GM12878 (cell line): Measurements from ENCODE around the gene MLN. TPM values are rescaled to one million over a fixed set of nuclear protein-coding genes. Genes with fewer than 3 reads are reported as not detected.

Source experiments
- ATAC-seq: fragments of 200-7000 bp; cut with Tn5 transposase; 3 replicates; pipeline ENCODE4 v1.9.1; 2020; ENCODE audit warnings: mild to moderate bottlenecking, moderate library complexity
- BruUV-seq: library from RNA; stranded (reverse); fragments of 400-500 nt; replicated peaks from 2 replicates; lab custom pipeline; 2021; lab: Mats Ljungman, UMichigan
- CTCF ChIA-PET: fragments of 300-600 bp; sonication (Branson Sonifier 250); formaldehyde crosslinking; extraction: SDS; loops from one replicate; lab custom pipeline; 2021; ENCODE audit warnings: inconsistent platforms; lab: Yijun Ruan, JAX
- POLR2A ChIA-PET: fragments of 350-600 bp; formaldehyde crosslinking; extraction: SDS; loops from one replicate; lab custom pipeline; 2021; ENCODE audit warnings: inconsistent platforms; lab: Charles Lee
- RAD21 ChIA-PET: fragments of 300-600 bp; sonication (Branson Sonifier 250); formaldehyde crosslinking; loops from one replicate; lab custom pipeline; 2023; ENCODE audit warnings: antibody characterized with exemption; ENCODE audit not compliant: unreplicated experiment; lab: Charles Lee
- SMC1A ChIA-PET: fragments of 300-600 bp; sonication (Branson Sonifier 250); formaldehyde crosslinking; loops from one replicate; lab custom pipeline; 2023; ENCODE audit not compliant: unreplicated experiment, uncharacterized antibody; lab: Charles Lee
- DNase-seq: peaks from one replicate; pipeline ENCODE4 v3.0.0-alpha.2; 2011; ENCODE audit warnings: low read depth, low spot score
- FAIRE-seq: peaks from 3 replicates; lab custom pipeline; 2011; peaks lifted over from hg19 to GRCh38; lab: Jason Lieb, UNC
- H2AFZ ChIP-seq: 2 replicates; pipeline ENCODE4 v1.6.0; 2011; ENCODE audit warnings: low read depth, low read length, control low read depth; ENCODE audit not compliant: control insufficient read depth
- H3K27ac ChIP-seq: 2 replicates; pipeline ENCODE4 v1.5.1; 2011; ENCODE audit warnings: control low read depth; ENCODE audit not compliant: control insufficient read depth, insufficient read depth
- H3K27me3 ChIP-seq, 2 experiments: replicated peaks in 1 of 2; 2 replicates each; pipeline versions ENCODE4 v1.6.0 to v1.6.1; 2011; ENCODE audit warnings: low read length in 1 of 2; ENCODE audit not compliant: control insufficient read depth in 2 of 2, insufficient read depth in 2 of 2
- H3K36me3 ChIP-seq, 2 experiments: 2 replicates each; pipeline ENCODE4 v1.5.1; 2011; ENCODE audit warnings: low read length in 1 of 2; ENCODE audit not compliant: control insufficient read depth in 2 of 2, insufficient read depth in 2 of 2
- H3K4me1 ChIP-seq: 2 replicates; pipeline ENCODE4 v1.6.1; 2011; ENCODE audit warnings: mild to moderate bottlenecking, low read length, moderate library complexity, mixed read lengths; ENCODE audit not compliant: control insufficient read depth, insufficient read depth
- H3K4me2 ChIP-seq: 2 replicates; pipeline ENCODE4 v1.6.0; 2011; ENCODE audit warnings: control low read depth; ENCODE audit not compliant: control insufficient read depth, insufficient read depth
- H3K4me3 ChIP-seq: fragments of 200-600 bp; sonication (generic); 2 replicates; pipeline ENCODE4 v1.5.1; 2016
- H3K79me2 ChIP-seq: 2 replicates; pipeline ENCODE4 v1.6.0; 2011; ENCODE audit warnings: low read length; ENCODE audit not compliant: control insufficient read depth, insufficient read depth
- H3K9ac ChIP-seq: 2 replicates; pipeline ENCODE4 v1.8.0; 2011; ENCODE audit warnings: low read length, control low read depth, mixed read lengths; ENCODE audit not compliant: control insufficient read depth, insufficient read depth
- H3K9me3 ChIP-seq: replicated peaks from 3 replicates; pipeline ENCODE4 v1.5.1; 2011; ENCODE audit warnings: mild to moderate bottlenecking, low read length; ENCODE audit not compliant: control insufficient read depth, insufficient read depth
- H4K20me1 ChIP-seq: 2 replicates; pipeline ENCODE4 v1.6.0; 2011; ENCODE audit not compliant: control insufficient read depth, insufficient read depth
- ATF3 ChIP-seq: IDR thresholded peaks from 2 replicates; pipeline ENCODE4 v1.6.1; 2011; ENCODE audit warnings: low read depth, mild to moderate bottlenecking, low read length, moderate library complexity, borderline replicate concordance; ENCODE audit errors: extremely low read depth
- CTCF ChIP-seq, 3 experiments: IDR thresholded peaks in 2 of 3; conservative IDR thresholded peaks in 1 of 3; 2 replicates each; pipeline ENCODE4 v1.5.1; 2011; ENCODE audit warnings: low read depth in 3 of 3, low read length in 3 of 3, mild to moderate bottlenecking in 3 of 3, control low read depth in 2 of 3, moderate library complexity in 2 of 3, inconsistent platforms in 1 of 3, mixed read lengths in 1 of 3; ENCODE audit not compliant: control insufficient read depth in 2 of 3, insufficient read depth in 1 of 3; ENCODE audit errors: extremely low read depth in 1 of 3
- EP300 ChIP-seq, 2 experiments: fragments of 150-350 bp in 1 of 2; IDR thresholded peaks; 2 replicates each; pipeline ENCODE4 v1.6.1; 2011 to 2012; ENCODE audit warnings: low read depth in 2 of 2, low read length in 2 of 2, borderline replicate concordance in 1 of 2, improper control_type of control experiment in 1 of 2, inconsistent platforms in 1 of 2; ENCODE audit not compliant: control insufficient read depth in 1 of 2
- KLF5 ChIP-seq: fragments of 450-650 bp; IDR thresholded peaks from 2 replicates; pipeline ENCODE4 v1.6.1; 2014; ENCODE audit warnings: mild to moderate bottlenecking; ENCODE audit not compliant: partially characterized antibody
- MAX ChIP-seq: IDR thresholded peaks from 2 replicates; pipeline ENCODE4 v1.6.1; 2012; ENCODE audit warnings: low read depth, low read length, improper control_type of control experiment
- PAX5 ChIP-seq: IDR thresholded peaks from 2 replicates; pipeline ENCODE4 v1.6.1; 2011; ENCODE audit warnings: low read depth, low read length, borderline replicate concordance
- PRDM15 ChIP-seq: fragments of 450-650 bp; formaldehyde crosslinking; IDR thresholded peaks from 2 replicates; pipeline ENCODE4 v1.4.0; 2020; ENCODE audit warnings: mild to moderate bottlenecking, moderate library complexity
- SREBF1 ChIP-seq: IDR thresholded peaks from 2 replicates; pipeline ENCODE4 v1.6.1; 2012; ENCODE audit warnings: mild to moderate bottlenecking, low read length
- TARDBP ChIP-seq: IDR thresholded peaks from 2 replicates; pipeline ENCODE4 v1.6.1; 2016; ENCODE audit warnings: borderline replicate concordance
- ZZZ3 ChIP-seq: IDR thresholded peaks from 2 replicates; pipeline ENCODE4 v1.6.1; 2011; ENCODE audit warnings: low read depth; ENCODE audit not compliant: control insufficient read depth, insufficient read length
- WGBS: methylation state at CpG from one replicate; pipeline ENCODE4 v1.1.6; 2016; ENCODE audit warnings: low lambda C conversion rate; ENCODE audit not compliant: insufficient replicate concordance, insufficient coverage; ENCODE audit errors: missing lambda C conversion rate; 5-methylcytosine and 5-hydroxymethylcytosine counted together
- in situ Hi-C: fragments of 300-500 bp; cut with MboI; formaldehyde crosslinking; loops from 9 replicates; pipeline ENCODE4 v1.14.3; 2018; ENCODE audit warnings: mixed read lengths
- intact Hi-C: fragments of 100-400 bp; cut with micrococcal nuclease; formaldehyde crosslinking; loops from one replicate; pipeline ENCODE4 v1.14.2; 2022; ENCODE audit not compliant: unreplicated experiment
- polyA plus RNA-seq, 11 experiments: library from polyadenylated mRNA; depleted of rRNA in 4 of 11; unstranded in 6 of 11; stranded (reverse) in 5 of 11; fragments of >200 nt; fragmentation: Nextera tagmentation in 4 of 11; fragmentation: Illumina TruSeq in 1 of 11; extraction: Ambion mirVana in 4 of 11; extraction: Trizol in 1 of 11; gene quantifications; 1 replicate in 1 of 11; 2 replicates in 10 of 11; pipeline versions ENCODE4 v1.2.1 to v1.2.3, GENCODE V29; 2011 to 2016; ENCODE audit warnings: inconsistent platforms in 2 of 11, missing spikeins in 2 of 11, low read depth in 1 of 11
- total RNA-seq, 4 experiments: library from RNA; depleted of rRNA in 3 of 4; stranded (reverse); fragments of >200 nt in 3 of 4; fragmentation: Illumina TruSeq in 1 of 4; extraction: Trizol in 1 of 4; gene quantifications; 2 replicates each; pipeline versions ENCODE4 v1.2.1 to v1.2.3, GENCODE V29; 2013 to 2021

The MLN gene
- total and polyA plus RNA-seq, 10 of the 15 experiments (the other 5 are each of a cell fraction or from before 2014, with no cell fraction given), result not detected

GRCh38 chr6:33841868-33842267 is 38.1 kb upstream of the MLN start:
- H3K27me3 ChIP-seq, result no peaks in the 10 kb centered on the region; a peak in 1 of 4 replicates
- H3K36me3 ChIP-seq, result no peaks in the 10 kb centered on the region
- no TSS peak for BruUV-seq
- FAIRE-seq (no peak), ATAC-seq (no peak), DNase-seq (no peak)
- in situ Hi-C loops (no loop called here), intact Hi-C loops (no loop called here)
- no peaks in the 10 kb centered on the region for H3K79me2 ChIP-seq
- ChIA-PET RAD21 (no interaction called here), POLR2A (no interaction called here), SMC1A (no interaction called here), CTCF (no interaction called here)
- no peak overlapping the region for H3K4me2 ChIP-seq
- H3K4me1 ChIP-seq, result peaks cover 14% of the 10 kb centered on the region
- no peak overlapping the region for H3K27ac ChIP-seq
- no peak overlapping the region for H3K9ac ChIP-seq
- H2AFZ ChIP-seq, result no peak overlapping the region
- no peaks in the 10 kb centered on the region; the same call in 2 of the 3 replicates for H3K9me3 ChIP-seq
- WGBS, result 46% methylated on average over 4 of the region's 4 CpGs
- no peak overlapping the region for H3K4me3 ChIP-seq
- no peak for TF ChIP-seq MAX
- no peak for TF ChIP-seq ATF3
- no peaks in the 10 kb centered on the region for H4K20me1 ChIP-seq

- ChIA-PET RAD21 (interaction anchor here (2.2 kb wide), 1 partner anchor 70 kb away, joined by 7 read pairs; no protein-coding TSS in a partner anchor), CTCF (interaction anchor here (0.6 kb wide), 1 partner anchor 39 kb away, joined by 3 read pairs; no protein-coding TSS in a partner anchor), SMC1A (interaction anchor here (0.8 kb wide), 1 partner anchor 73 kb away, joined by 3 read pairs; no protein-coding TSS in a partner anchor), POLR2A (no interaction called here)
- FAIRE-seq (no peak), ATAC-seq (no peak), DNase-seq (no peak)
- no peak overlapping the region for H3K27ac ChIP-seq
- 74% methylated on average over 3 of the region's 3 CpGs for WGBS
- no TSS peak for BruUV-seq
- H3K36me3 ChIP-seq, result no peaks in the 10 kb centered on the region
- H3K4me2 ChIP-seq, result no peak overlapping the region
- in situ Hi-C loops, result no loop called here
- H3K79me2 ChIP-seq, result no peaks in the 10 kb centered on the region
- H3K9me3 ChIP-seq, result no peaks in the 10 kb centered on the region; the same call in 2 of the 3 replicates
- no peak overlapping the region for H2AFZ ChIP-seq
- intact Hi-C loops, result no loop called here
- H4K20me1 ChIP-seq, result no peaks in the 10 kb centered on the region
- H3K4me1 ChIP-seq, result peaks cover 14% of the 10 kb centered on the region
- H3K4me3 ChIP-seq, result no peak overlapping the region
- no peak overlapping the region for H3K9ac ChIP-seq
- no peaks in the 10 kb centered on the region; a peak in 1 of 4 replicates for H3K27me3 ChIP-seq
- TF ChIP-seq SREBF1 (no peak), KLF5 (no peak), ZZZ3 (no peak), CTCF (IDR thresholded peaks at IDR 0.05 in 2 of 3, conservative IDR thresholded peaks at IDR 0.05 in 1 of 3; ENCODE audit: control insufficient read depth in 2 of 3, extremely low read depth in 1 of 3, insufficient read depth in 1 of 3, low read depth in 3 of 3, low read length in 3 of 3) (no peak), EP300 (IDR thresholded peaks at IDR 0.05; ENCODE audit: borderline replicate concordance in 1 of 2, control insufficient read depth in 1 of 2, low read depth in 2 of 2, low read length in 2 of 2) (no peak), PAX5 (no peak), PRDM15 (CRISPR knock-in tag) (no peak), TARDBP (no peak)
Observed at GRCh38 chr6:33841070-33841469, 37.3 kb upstream of the MLN start.
